H1 (cell line): ENCODE measurements around the gene MEX3D. TPM values are rescaled to one million over a fixed set of nuclear protein-coding genes. Genes with fewer than 3 reads are reported as not detected.

Experiments used
- CTCF ChIA-PET: fragments of 300-600 bp; sonication (Branson Sonifier 250); formaldehyde crosslinking; loops from one replicate; lab custom pipeline; 2021; ENCODE audit not compliant: partially characterized antibody; lab: Charles Lee
- POLR2A ChIA-PET: fragments of 300-600 bp; sonication (Branson Sonifier 250); formaldehyde crosslinking; loops from one replicate; lab custom pipeline; 2021; ENCODE audit warnings: inconsistent platforms; ENCODE audit not compliant: partially characterized antibody; lab: Charles Lee
- DNase-seq, 2 experiments: peaks; one replicate each; pipeline versions ENCODE4 v3.0.0 to v3.0.0-alpha.2; 2010 to 2022; ENCODE audit warnings: low spot score in 2 of 2, low read depth in 1 of 2, mixed read lengths in 1 of 2
- FAIRE-seq: peaks from 2 replicates; lab custom pipeline; 2011; peaks lifted over from hg19 to GRCh38; lab: Jason Lieb, UNC
- H2AFZ ChIP-seq: 2 replicates; pipeline ENCODE4 v1.8.1; 2012; ENCODE audit warnings: low read length, inconsistent platforms
- H2AK5ac ChIP-seq: 2 replicates; pipeline ENCODE4 v1.6.1; 2013; ENCODE audit warnings: low read depth, low read length
- H2BK120ac ChIP-seq: replicated peaks from 2 replicates; pipeline ENCODE3; 2013; ENCODE audit warnings: low read depth, low read length, inconsistent platforms
- H2BK12ac ChIP-seq: 2 replicates; pipeline ENCODE4 v1.6.1; 2013; ENCODE audit warnings: low read depth, low read length
- H2BK15ac ChIP-seq: 2 replicates; pipeline ENCODE4 v1.6.1; 2013; ENCODE audit warnings: low read length
- H2BK20ac ChIP-seq: 2 replicates; pipeline ENCODE4 v1.6.1; 2013; ENCODE audit warnings: low read length
- H2BK5ac ChIP-seq: 2 replicates; pipeline ENCODE4 v1.6.1; 2013; ENCODE audit warnings: low read depth, low read length
- H3K14ac ChIP-seq: 2 replicates; pipeline ENCODE4 v1.6.1; 2013; ENCODE audit warnings: inconsistent platforms; ENCODE audit not compliant: insufficient read length
- H3K18ac ChIP-seq: 2 replicates; pipeline ENCODE4 v1.6.1; 2013; ENCODE audit warnings: low read length; ENCODE audit errors: extremely low read depth
- H3K23ac ChIP-seq: 2 replicates; pipeline ENCODE4 v1.6.1; 2013; ENCODE audit warnings: inconsistent platforms; ENCODE audit not compliant: insufficient read length
- H3K23me2 ChIP-seq: 2 replicates; pipeline ENCODE4 v1.6.1; 2013; ENCODE audit warnings: low read depth, low read length
- H3K27ac ChIP-seq: 2 replicates; pipeline ENCODE4 v1.6.1; 2011; ENCODE audit warnings: low read depth, low read length, inconsistent platforms
- H3K27me3 ChIP-seq, 4 experiments: replicated peaks in 1 of 4; 1 replicate in 1 of 4; 2 replicates in 3 of 4; pipeline versions ENCODE4 v1.6.1 to v1.8.1; 2011 to 2013; ENCODE audit warnings: low read length in 3 of 4, mild to moderate bottlenecking in 3 of 4, inconsistent platforms in 2 of 4, mixed read lengths in 2 of 4, moderate library complexity in 1 of 4; ENCODE audit not compliant: control insufficient read depth in 3 of 4, insufficient read depth in 3 of 4; ENCODE audit errors: extremely low read depth in 1 of 4
- H3K36me3 ChIP-seq, 4 experiments: 2 replicates each; pipeline versions ENCODE4 v1.6.1 to v1.8.1; 2011 to 2013; ENCODE audit warnings: mild to moderate bottlenecking in 4 of 4, low read length in 3 of 4, moderate library complexity in 2 of 4, control low read depth in 1 of 4, inconsistent platforms in 1 of 4; ENCODE audit not compliant: insufficient read depth in 4 of 4, control insufficient read depth in 2 of 4
- H3K4ac ChIP-seq: replicated peaks from 2 replicates; pipeline ENCODE3; 2013; ENCODE audit warnings: low read length, low read depth, mixed read lengths, inconsistent platforms; ENCODE audit not compliant: insufficient read length
- H3K4me1 ChIP-seq, 4 experiments: replicated peaks in 1 of 4; 1 replicate in 1 of 4; 2 replicates in 3 of 4; pipeline versions ENCODE4 v1.6.1 to v1.8.1; 2011 to 2013; ENCODE audit warnings: low read length in 3 of 4, inconsistent platforms in 2 of 4, mixed read lengths in 1 of 4; ENCODE audit not compliant: insufficient read depth in 4 of 4, control insufficient read depth in 3 of 4
- H3K4me2 ChIP-seq, 2 experiments: 2 replicates each; pipeline versions ENCODE4 v1.6.1 to v1.8.1; 2011 to 2013; ENCODE audit warnings: low read depth in 2 of 2, low read length in 2 of 2, control low read depth in 1 of 2, inconsistent platforms in 1 of 2, mild to moderate bottlenecking in 1 of 2; ENCODE audit not compliant: insufficient read depth in 1 of 2
- H3K4me3 ChIP-seq, 4 experiments: fragments of 200-600, 300-600 bp in 1 of 4; sonication (generic), shearing (Covaris generic), sonication (Bioruptor Twin) in 1 of 4; 2 replicates each; pipeline versions ENCODE4 v1.5.1 to v1.8.1; 2011 to 2016; ENCODE audit warnings: low read length in 4 of 4, low read depth in 3 of 4, control low read depth in 2 of 4, inconsistent platforms in 2 of 4, mild to moderate bottlenecking in 2 of 4, mixed read lengths in 1 of 4, moderate library complexity in 1 of 4; ENCODE audit not compliant: insufficient read depth in 2 of 4; ENCODE audit errors: extremely low read depth in 1 of 4
- H3K56ac ChIP-seq: replicated peaks from 2 replicates; pipeline ENCODE3; 2013; ENCODE audit warnings: low read depth, mild to moderate bottlenecking, mixed read lengths, low read length, inconsistent platforms; ENCODE audit not compliant: insufficient read length
- H3K79me1 ChIP-seq: 2 replicates; pipeline ENCODE4 v1.6.1; 2013; ENCODE audit warnings: low read depth, low read length, control low read depth
- H3K79me2 ChIP-seq, 2 experiments: 2 replicates each; pipeline versions ENCODE4 v1.6.1 to v1.8.1; 2012 to 2013; ENCODE audit warnings: low read length in 2 of 2, mild to moderate bottlenecking in 2 of 2, inconsistent platforms in 1 of 2; ENCODE audit not compliant: insufficient read depth in 2 of 2, control insufficient read depth in 1 of 2
- H3K9ac ChIP-seq, 4 experiments: replicated peaks in 1 of 4; 1 replicate in 1 of 4; 2 replicates in 3 of 4; pipeline versions ENCODE4 v1.6.1 to v1.8.1; 2011 to 2013; ENCODE audit warnings: low read depth in 3 of 4, low read length in 3 of 4, control low read depth in 2 of 4, mild to moderate bottlenecking in 2 of 4, moderate library complexity in 2 of 4, inconsistent platforms in 1 of 4; ENCODE audit errors: extremely low read depth in 1 of 4
- H3K9me3 ChIP-seq, 2 experiments: 2 replicates each; pipeline versions ENCODE4 v1.6.1 to v1.8.1; 2012 to 2013; ENCODE audit warnings: mild to moderate bottlenecking in 2 of 2, moderate library complexity in 2 of 2, control low read depth in 1 of 2, inconsistent platforms in 1 of 2, low read depth in 1 of 2, low read length in 1 of 2, mixed read lengths in 1 of 2; ENCODE audit not compliant: insufficient read depth in 2 of 2
- H4K20me1 ChIP-seq, 2 experiments: replicated peaks in 1 of 2; 2 replicates each; pipeline versions ENCODE3 to v1.8.1; 2011 to 2013; ENCODE audit warnings: inconsistent platforms in 2 of 2, low read length in 2 of 2, mild to moderate bottlenecking in 1 of 2; ENCODE audit not compliant: insufficient read depth in 2 of 2, control insufficient read depth in 1 of 2
- H4K5ac ChIP-seq: 2 replicates; pipeline ENCODE4 v1.6.1; 2013; ENCODE audit warnings: low read length, low read depth, mixed read lengths, inconsistent platforms; ENCODE audit not compliant: insufficient read length
- H4K8ac ChIP-seq: 2 replicates; pipeline ENCODE4 v1.8.0; 2013; ENCODE audit warnings: mild to moderate bottlenecking, moderate library complexity, low read length, inconsistent platforms; ENCODE audit not compliant: insufficient read depth; ENCODE audit errors: extremely low read depth
- H4K91ac ChIP-seq: replicated peaks from 2 replicates; pipeline ENCODE3; 2013; ENCODE audit warnings: low read length, mixed read lengths, inconsistent platforms; ENCODE audit not compliant: insufficient read length
- CBX5 ChIP-seq: fragments of 300-800, 300-1000 bp; sonication (generic); IDR thresholded peaks from 2 replicates; pipeline ENCODE4 v1.7.1; 2016; ENCODE audit warnings: antibody characterized with exemption, low read length, low read depth
- RAD21 ChIP-seq, 2 experiments: IDR thresholded peaks in 1 of 2; conservative IDR thresholded peaks in 1 of 2; 2 replicates each; pipeline ENCODE4 v1.6.1; 2011; ENCODE audit warnings: low read depth in 2 of 2, low read length in 2 of 2, improper control_type of control experiment in 1 of 2, inconsistent platforms in 1 of 2, mild to moderate bottlenecking in 1 of 2, moderate library complexity in 1 of 2
- WGBS, 2 experiments: shearing (Covaris generic) in 1 of 2; methylation state at CpG; one replicate each; pipeline versions ENCODE4 v1.1.6 to v1.1.7; 2013 to 2015; ENCODE audit warnings: low lambda C conversion rate in 2 of 2, mixed read lengths in 2 of 2, inconsistent platforms in 1 of 2, low coverage in 1 of 2, missing lambda C conversion rate in 1 of 2; ENCODE audit not compliant: insufficient replicate concordance in 2 of 2, insufficient coverage in 1 of 2, insufficient read length in 1 of 2; ENCODE audit errors: extremely low coverage in 1 of 2, missing lambda C conversion rate in 1 of 2; 5-methylcytosine and 5-hydroxymethylcytosine counted together
- polyA plus RNA-seq, 7 experiments: library from polyadenylated mRNA; depleted of rRNA in 3 of 7; stranded (reverse) in 5 of 7; unstranded in 2 of 7; fragments of >200 nt in 5 of 7; fragments of 200-250 nt in 2 of 7; gene quantifications; 1 replicate in 5 of 7; 2 replicates in 1 of 7; 4 replicates in 1 of 7; pipeline versions ENCODE4 v1.2.1 to v1.2.3, GENCODE V29; 2011 to 2013; ENCODE audit warnings: missing spikeins in 2 of 7, mixed read lengths in 2 of 7
- total RNA-seq: library from RNA; stranded (reverse); fragmentation: NEBNext Ultra II Directional; extraction: Animal tissue kit (Norgen Biotek cat#: 25700); gene quantifications from 2 replicates; pipeline ENCODE4 v1.2.1, GENCODE V29; 2021
- TF ChIP-seq, protein P1 (sequence below): IDR thresholded peaks from 2 replicates; pipeline ENCODE4 v1.6.1; 2012; ENCODE audit warnings: low read length, inconsistent platforms
- TF ChIP-seq, protein P2 (sequence below): IDR thresholded peaks from 2 replicates; pipeline ENCODE4 v1.6.1; 2011; ENCODE audit warnings: low read depth, mild to moderate bottlenecking, low read length; ENCODE audit not compliant: insufficient read depth

Gene MEX3D
- total and polyA plus RNA-seq, 2 of the 8 experiments (the other 6 are each of a cell fraction or from before 2014, with no cell fraction given): 20.8 to 78.8 TPM

DNA sequence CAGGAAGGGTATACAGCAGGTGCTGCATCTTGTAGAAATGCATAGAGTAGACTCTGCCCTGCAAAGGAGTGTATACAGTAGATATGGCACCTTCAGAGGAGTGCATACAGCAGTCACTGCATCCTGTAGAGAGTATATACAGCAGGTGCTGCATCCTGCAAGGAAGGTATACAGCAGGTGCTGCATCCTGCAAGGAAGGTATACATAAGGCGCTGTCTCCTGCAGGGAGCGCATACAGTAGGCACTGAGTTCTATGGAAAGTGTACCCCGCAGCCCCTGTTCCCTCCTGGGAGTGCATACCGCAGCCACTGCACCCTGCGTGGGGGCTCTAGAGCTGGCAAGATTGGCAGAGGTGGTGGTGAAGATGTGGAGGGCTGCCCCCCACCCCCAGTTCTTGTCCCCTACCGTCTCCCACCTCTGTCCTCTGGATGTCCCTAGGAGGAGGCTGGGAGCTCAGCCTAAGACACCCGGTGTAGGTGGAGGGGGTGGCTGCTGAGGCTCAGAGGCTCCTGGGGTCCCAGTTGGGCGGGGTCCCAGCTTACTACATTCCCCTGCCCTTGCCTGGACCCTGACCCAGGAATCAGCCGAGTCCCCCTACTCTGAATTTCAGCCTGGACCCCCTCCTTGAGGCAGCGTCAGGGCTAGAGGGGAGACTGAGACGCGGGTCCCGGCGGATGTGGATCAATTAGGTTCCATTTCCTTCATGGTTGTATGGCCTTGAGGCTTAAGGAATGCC lies 53.0 kb downstream of the MEX3D start:
- Histone ChIP-seq H4K5ac (no peak overlapping the region), H3K9ac (no peak overlapping the region), H4K8ac (no peak overlapping the region), H3K14ac (no peak overlapping the region), H2BK12ac (no peak overlapping the region; the same call in 1 of the 2 replicates)
- no peak for FAIRE-seq
- WGBS, 2 experiments: 89% methylated on average over 14 of the region's 14 CpGs; no CpG with 5 or more reads in 1 of the 2 experiments
- TF ChIP-seq RAD21 (IDR thresholded peaks at IDR 0.05 in 1 of 2, conservative IDR thresholded peaks at IDR 0.05 in 1 of 2; ENCODE audit: low read depth in 2 of 2, low read length in 2 of 2): no peak
- TF ChIP-seq, protein P1, sequence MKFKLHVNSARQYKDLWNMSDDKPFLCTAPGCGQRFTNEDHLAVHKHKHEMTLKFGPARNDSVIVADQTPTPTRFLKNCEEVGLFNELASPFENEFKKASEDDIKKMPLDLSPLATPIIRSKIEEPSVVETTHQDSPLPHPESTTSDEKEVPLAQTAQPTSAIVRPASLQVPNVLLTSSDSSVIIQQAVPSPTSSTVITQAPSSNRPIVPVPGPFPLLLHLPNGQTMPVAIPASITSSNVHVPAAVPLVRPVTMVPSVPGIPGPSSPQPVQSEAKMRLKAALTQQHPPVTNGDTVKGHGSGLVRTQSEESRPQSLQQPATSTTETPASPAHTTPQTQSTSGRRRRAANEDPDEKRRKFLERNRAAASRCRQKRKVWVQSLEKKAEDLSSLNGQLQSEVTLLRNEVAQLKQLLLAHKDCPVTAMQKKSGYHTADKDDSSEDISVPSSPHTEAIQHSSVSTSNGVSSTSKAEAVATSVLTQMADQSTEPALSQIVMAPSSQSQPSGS: no peak
- TF ChIP-seq, protein P2, sequence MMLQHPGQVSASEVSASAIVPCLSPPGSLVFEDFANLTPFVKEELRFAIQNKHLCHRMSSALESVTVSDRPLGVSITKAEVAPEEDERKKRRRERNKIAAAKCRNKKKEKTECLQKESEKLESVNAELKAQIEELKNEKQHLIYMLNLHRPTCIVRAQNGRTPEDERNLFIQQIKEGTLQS: no peak
- TF ChIP-seq CBX5: no peak
- TF ChIP-seq, all 59 proteins: peak for 0
- Histone ChIP-seq H2BK120ac (no peak overlapping the region), H2BK5ac (no peak overlapping the region), H4K20me1 (peaks cover 0 to 6% of the 10 kb centered on the region in 2 experiments), H3K79me1 (no peaks in the 10 kb centered on the region), H3K27ac (no peak overlapping the region), H3K4me3 (no peak overlapping the region), H2BK20ac (no peak overlapping the region), H3K56ac (no peak overlapping the region), H3K23ac (no peak overlapping the region), H3K36me3 (no peaks in the 10 kb centered on the region), H3K4me1 (no peaks in the 10 kb centered on the region; a peak in 1 of 7 replicates), H3K9me3 (no peaks in the 10 kb centered on the region), H3K27me3 (peaks cover 0 to 10% (median 6%) of the 10 kb centered on the region in 4 experiments; a peak in 5 of 7 replicates), H3K23me2 (no peaks in the 10 kb centered on the region; the same call in 1 of the 2 replicates), H3K79me2 (no peaks in the 10 kb centered on the region), H4K91ac (no peak overlapping the region), H3K4ac (no peak overlapping the region), H3K4me2 (no peak overlapping the region), H2AK5ac (no peak overlapping the region), H2BK15ac (no peak overlapping the region), H2AFZ (no peak overlapping the region), H3K18ac (no peak overlapping the region)
- DNase-seq: no peak
- ChIA-PET CTCF (interaction anchor here (0.9 to 2.2 kb wide), 5 partner anchors 8 to 41 kb away, joined by 3 to 6 read pairs (median 4); partner anchors contain the start of gene PLK5), POLR2A (interaction anchor here (1.6 kb wide), 1 partner anchor 29 kb away, joined by 3 read pairs; no protein-coding TSS in a partner anchor)
